GM12878 (cell line): ENCODE measurements around the gene CIDEC. TPM values are rescaled to one million over a fixed set of nuclear protein-coding genes. Genes with fewer than 3 reads are reported as not detected.

ENCODE experiments used
- ATF2 ChIP-seq: IDR thresholded peaks from 2 replicates; pipeline ENCODE4 v1.6.1; 2012; ENCODE audit warnings: low read length, inconsistent platforms
- CBFB ChIP-seq: IDR thresholded peaks from 2 replicates; pipeline ENCODE4 v1.6.1; 2016; ENCODE audit warnings: antibody characterized with exemption, low read depth
- CHD4 ChIP-seq: fragments of 200-600 bp; sonication (generic); IDR thresholded peaks from 2 replicates; pipeline ENCODE4 v1.6.1; 2016; ENCODE audit warnings: mild to moderate bottlenecking
- EP300 ChIP-seq, 2 experiments: fragments of 150-350 bp in 1 of 2; IDR thresholded peaks; 2 replicates each; pipeline ENCODE4 v1.6.1; 2011 to 2012; ENCODE audit warnings: low read depth in 2 of 2, low read length in 2 of 2, borderline replicate concordance in 1 of 2, improper control_type of control experiment in 1 of 2, inconsistent platforms in 1 of 2; ENCODE audit not compliant: control insufficient read depth in 1 of 2
- IRF3 ChIP-seq: fragments of 450-650 bp; IDR thresholded peaks from 2 replicates; pipeline ENCODE4 v1.6.1; 2014; ENCODE audit warnings: mild to moderate bottlenecking
- IRF4 ChIP-seq: IDR thresholded peaks from 2 replicates; pipeline ENCODE4 v1.6.1; 2011; ENCODE audit warnings: low read depth, low read length
- KDM1A ChIP-seq: fragments of 200-600 bp; sonication (generic); IDR thresholded peaks from 2 replicates; pipeline ENCODE4 v1.6.1; 2016; ENCODE audit warnings: borderline replicate concordance
- PKNOX1 ChIP-seq: fragments of 450-650 bp; IDR thresholded peaks from 2 replicates; pipeline ENCODE4 v1.6.1; 2016; ENCODE audit warnings: mild to moderate bottlenecking
- STAT1 ChIP-seq: fragments of 450-650 bp; conservative IDR thresholded peaks from 2 replicates; pipeline ENCODE4 v1.6.1; 2014; ENCODE audit warnings: antibody characterized with exemption, mild to moderate bottlenecking
- ZNF622 ChIP-seq: fragments of 450-650 bp; IDR thresholded peaks from 2 replicates; pipeline ENCODE4 v1.6.1; 2017; ENCODE audit warnings: mild to moderate bottlenecking, inconsistent platforms
- ZNF687 ChIP-seq: fragments of 450-650 bp; IDR thresholded peaks from 2 replicates; pipeline ENCODE4 v1.6.1; 2017; ENCODE audit warnings: mild to moderate bottlenecking, moderate library complexity
- polyA plus RNA-seq, 11 experiments: library from polyadenylated mRNA; depleted of rRNA in 4 of 11; unstranded in 6 of 11; stranded (reverse) in 5 of 11; fragments of >200 nt; fragmentation: Nextera tagmentation in 4 of 11; fragmentation: Illumina TruSeq in 1 of 11; extraction: Ambion mirVana in 4 of 11; extraction: Trizol in 1 of 11; gene quantifications; 1 replicate in 1 of 11; 2 replicates in 10 of 11; pipeline versions ENCODE4 v1.2.1 to v1.2.3, GENCODE V29; 2011 to 2016; ENCODE audit warnings: inconsistent platforms in 2 of 11, missing spikeins in 2 of 11, low read depth in 1 of 11
- total RNA-seq, 4 experiments: library from RNA; depleted of rRNA in 3 of 4; stranded (reverse); fragments of >200 nt in 3 of 4; fragmentation: Illumina TruSeq in 1 of 4; extraction: Trizol in 1 of 4; gene quantifications; 2 replicates each; pipeline versions ENCODE4 v1.2.1 to v1.2.3, GENCODE V29; 2013 to 2021
- TF ChIP-seq, protein P1 (sequence below): fragments of 150-350 bp; IDR thresholded peaks from 2 replicates; pipeline ENCODE4 v1.6.1; 2016; ENCODE audit warnings: low read depth, low read length

CIDEC gene
- total and polyA plus RNA-seq, 10 of the 15 experiments (the other 5 are each of a cell fraction or from before 2014, with no cell fraction given), result 0.10 to 0.49 TPM; not detected in 8

DNA sequence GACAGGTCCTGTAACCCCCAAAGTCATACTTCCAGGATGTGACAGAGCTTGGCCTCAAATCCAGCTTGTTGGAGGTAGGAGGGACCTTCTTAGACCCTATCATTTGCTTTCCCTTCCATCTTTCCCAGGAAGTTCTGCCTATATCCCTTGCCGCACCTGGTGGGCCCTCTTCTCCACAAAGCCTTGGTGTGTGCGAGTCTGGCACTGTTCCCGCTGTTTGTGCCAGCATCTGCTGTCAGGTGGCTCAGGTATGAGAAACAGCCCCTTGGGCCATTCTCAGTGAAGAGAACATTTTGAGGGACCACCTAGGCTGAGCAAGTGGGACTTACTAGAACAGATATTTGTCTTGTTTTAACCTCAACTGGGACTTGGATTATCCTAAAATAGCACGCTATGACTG is 23.9 kb upstream of the CIDEC start (continued):
- TF ChIP-seq PKNOX1 (no peak), KDM1A (no peak), ATF2 (no peak), ZNF687 (no peak), CHD4 (no peak), CBFB (no peak), STAT1 (no peak), IRF4 (no peak), ZNF622 (no peak), IRF3 (no peak), EP300 (IDR thresholded peaks at IDR 0.05; ENCODE audit: borderline replicate concordance in 1 of 2, control insufficient read depth in 1 of 2, low read depth in 2 of 2, low read length in 2 of 2) (no peak)
- TF ChIP-seq, protein P1, sequence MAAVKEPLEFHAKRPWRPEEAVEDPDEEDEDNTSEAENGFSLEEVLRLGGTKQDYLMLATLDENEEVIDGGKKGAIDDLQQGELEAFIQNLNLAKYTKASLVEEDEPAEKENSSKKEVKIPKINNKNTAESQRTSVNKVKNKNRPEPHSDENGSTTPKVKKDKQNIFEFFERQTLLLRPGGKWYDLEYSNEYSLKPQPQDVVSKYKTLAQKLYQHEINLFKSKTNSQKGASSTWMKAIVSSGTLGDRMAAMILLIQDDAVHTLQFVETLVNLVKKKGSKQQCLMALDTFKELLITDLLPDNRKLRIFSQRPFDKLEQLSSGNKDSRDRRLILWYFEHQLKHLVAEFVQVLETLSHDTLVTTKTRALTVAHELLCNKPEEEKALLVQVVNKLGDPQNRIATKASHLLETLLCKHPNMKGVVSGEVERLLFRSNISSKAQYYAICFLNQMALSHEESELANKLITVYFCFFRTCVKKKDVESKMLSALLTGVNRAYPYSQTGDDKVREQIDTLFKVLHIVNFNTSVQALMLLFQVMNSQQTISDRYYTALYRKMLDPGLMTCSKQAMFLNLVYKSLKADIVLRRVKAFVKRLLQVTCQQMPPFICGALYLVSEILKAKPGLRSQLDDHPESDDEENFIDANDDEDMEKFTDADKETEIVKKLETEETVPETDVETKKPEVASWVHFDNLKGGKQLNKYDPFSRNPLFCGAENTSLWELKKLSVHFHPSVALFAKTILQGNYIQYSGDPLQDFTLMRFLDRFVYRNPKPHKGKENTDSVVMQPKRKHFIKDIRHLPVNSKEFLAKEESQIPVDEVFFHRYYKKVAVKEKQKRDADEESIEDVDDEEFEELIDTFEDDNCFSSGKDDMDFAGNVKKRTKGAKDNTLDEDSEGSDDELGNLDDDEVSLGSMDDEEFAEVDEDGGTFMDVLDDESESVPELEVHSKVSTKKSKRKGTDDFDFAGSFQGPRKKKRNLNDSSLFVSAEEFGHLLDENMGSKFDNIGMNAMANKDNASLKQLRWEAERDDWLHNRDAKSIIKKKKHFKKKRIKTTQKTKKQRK, result no peak
